SK-N-SH treated with all-trans-retinoic acid at 6 μM for 48 hours (cell line): ENCODE data around the gene TANC1.

Source experiments
- ATAC-seq: fragments of 200-7000 bp; cut with Tn5 transposase; 3 replicates; pipeline ENCODE4 v1.9.1; 2020; ENCODE audit warnings: mild to moderate bottlenecking, moderate library complexity
- ARNTL ChIP-seq: fragments of 450-650 bp; formaldehyde crosslinking; IDR thresholded peaks from 2 replicates; pipeline ENCODE4 v1.5.0; 2020; ENCODE audit warnings: low read depth, mild to moderate bottlenecking, moderate library complexity, borderline replicate concordance
- BACH2 ChIP-seq: fragments of 250-450 bp; sonication (Bioruptor Pico); IDR thresholded peaks from 2 replicates; pipeline ENCODE4 v1.9.0; 2021; ENCODE audit warnings: mild to moderate bottlenecking, borderline replicate concordance
- CREB5 ChIP-seq: fragments of 250-450 bp; sonication (Bioruptor Pico); IDR thresholded peaks from 2 replicates; pipeline ENCODE4 v1.5.1; 2020; ENCODE audit warnings: low read depth, mild to moderate bottlenecking, moderate library complexity
- CSRNP3 ChIP-seq: fragments of 250-450 bp; sonication (Bioruptor Pico); IDR thresholded peaks from 2 replicates; pipeline ENCODE4 v1.5.1; 2021; ENCODE audit warnings: mild to moderate bottlenecking, moderate library complexity
- ESRRG ChIP-seq: fragments of 250-450 bp; sonication (Bioruptor Pico); IDR thresholded peaks from 2 replicates; pipeline ENCODE4 v1.6.1; 2021; ENCODE audit warnings: mild to moderate bottlenecking
- ISL1 ChIP-seq: fragments of 250-450 bp; sonication (Bioruptor Pico); IDR thresholded peaks from 2 replicates; pipeline ENCODE4 v2.1.2; 2022; ENCODE audit warnings: mild to moderate bottlenecking, moderate library complexity
- OSR1 ChIP-seq: fragments of 250-450 bp; sonication (Bioruptor Pico); IDR thresholded peaks from 2 replicates; pipeline ENCODE4 v1.8.0; 2022; ENCODE audit warnings: moderate library complexity, mild to moderate bottlenecking, inconsistent platforms
- PATZ1 ChIP-seq: fragments of 250-450 bp; sonication (Bioruptor Pico); IDR thresholded peaks from 2 replicates; pipeline ENCODE4 v1.8.0; 2020; ENCODE audit warnings: mild to moderate bottlenecking, moderate library complexity, borderline replicate concordance
- POU6F1 ChIP-seq: fragments of 250-450 bp; sonication (Bioruptor Pico); IDR thresholded peaks from 2 replicates; pipeline ENCODE4 v1.8.0; 2021; ENCODE audit warnings: low read depth, mild to moderate bottlenecking, moderate library complexity, borderline replicate concordance
- PPARA ChIP-seq: fragments of 250-450 bp; sonication (Bioruptor Pico); IDR thresholded peaks from 2 replicates; pipeline ENCODE4 v1.5.0; 2020; ENCODE audit warnings: mild to moderate bottlenecking, borderline replicate concordance
- SNAI2 ChIP-seq: fragments of 250-450 bp; sonication (Bioruptor Pico); IDR thresholded peaks from 2 replicates; pipeline ENCODE4 v1.5.0; 2020; ENCODE audit warnings: mild to moderate bottlenecking, moderate library complexity
- TCF4 ChIP-seq: fragments of 250-450 bp; sonication (Bioruptor Pico); IDR thresholded peaks from 2 replicates; pipeline ENCODE4 v1.8.0; 2021; ENCODE audit warnings: mild to moderate bottlenecking, moderate library complexity, borderline replicate concordance
- TOX ChIP-seq: fragments of 250-450 bp; sonication (Bioruptor Pico); IDR thresholded peaks from 2 replicates; pipeline ENCODE4 v1.8.0; 2021; ENCODE audit warnings: mild to moderate bottlenecking, moderate library complexity, borderline replicate concordance
- ZC3H10 ChIP-seq: fragments of 250-450 bp; sonication (Bioruptor Pico); IDR thresholded peaks from 2 replicates; pipeline ENCODE4 v1.5.1; 2021; ENCODE audit warnings: mild to moderate bottlenecking, moderate library complexity
- ZFP30 ChIP-seq: fragments of 450-650 bp; formaldehyde crosslinking; IDR thresholded peaks from 2 replicates; pipeline ENCODE4 v1.5.0; 2022; ENCODE audit warnings: mild to moderate bottlenecking, moderate library complexity
- ZNF565 ChIP-seq: fragments of 450-650 bp; formaldehyde crosslinking; conservative IDR thresholded peaks from 2 replicates; pipeline ENCODE4 v1.5.0; 2020; ENCODE audit warnings: low read depth, mild to moderate bottlenecking, moderate library complexity
- ZNF8 ChIP-seq: fragments of 450-650 bp; formaldehyde crosslinking; IDR thresholded peaks from 2 replicates; pipeline ENCODE4 v1.5.0; 2020; ENCODE audit warnings: mild to moderate bottlenecking, moderate library complexity

Gene TANC1

GRCh38 chr2:159218389-159218788, 249.9 kb downstream of the TANC1 start:
- ATAC-seq: no peak
- no peak for TF ChIP-seq ZNF565 (CRISPR knock-in tag)
- no peak for TF ChIP-seq PPARA (CRISPR knock-in tag)
- TF ChIP-seq ZNF8 (CRISPR knock-in tag): no peak
- no peak for TF ChIP-seq POU6F1 (CRISPR knock-in tag)
- TF ChIP-seq CSRNP3 (CRISPR knock-in tag): no peak
- TF ChIP-seq ZC3H10: no peak

GRCh38 chr2:159219394-159219998, 251.1 kb downstream of the TANC1 start:
- no peak for ATAC-seq
- TF ChIP-seq CSRNP3 (CRISPR knock-in tag) (no peak), TOX (CRISPR knock-in tag) (no peak), ZFP30 (CRISPR knock-in tag) (no peak), CREB5 (CRISPR knock-in tag) (no peak), ZNF565 (CRISPR knock-in tag) (no peak), PPARA (CRISPR knock-in tag) (no peak), OSR1 (CRISPR knock-in tag) (no peak), TCF4 (CRISPR knock-in tag) (no peak), SNAI2 (CRISPR knock-in tag) (no peak)

GRCh38 chr2:159224061-159224813, 255.8 kb downstream of the TANC1 start:
- no peak for TF ChIP-seq PATZ1 (CRISPR knock-in tag)
- no peak for TF ChIP-seq SNAI2 (CRISPR knock-in tag)
- TF ChIP-seq ESRRG (CRISPR knock-in tag): no peak
- TF ChIP-seq TCF4 (CRISPR knock-in tag): no peak
- no peak for TF ChIP-seq ZNF8 (CRISPR knock-in tag)
- TF ChIP-seq ARNTL (CRISPR knock-in tag): no peak
- no peak for TF ChIP-seq BACH2 (CRISPR knock-in tag)
- no peak for TF ChIP-seq ISL1 (CRISPR knock-in tag)
- ATAC-seq: no peak
